HepG2 (cell line): Measurements from ENCODE around the gene OGFOD3. TPM values are rescaled to one million over a fixed set of nuclear protein-coding genes. Genes with fewer than 3 reads are reported as not detected.

Experiments used
- ATAC-seq: fragments of 200-7000 bp; cut with Tn5 transposase; 3 replicates; pipeline ENCODE4 v1.9.1; 2020; ENCODE audit warnings: mild to moderate bottlenecking, moderate library complexity
- BruUV-seq: library from RNA; stranded (reverse); fragments of 400-500 nt; replicated peaks from 2 replicates; lab custom pipeline; 2021; lab: Mats Ljungman, UMichigan
- CTCF ChIA-PET: fragments of 300-600 bp; formaldehyde crosslinking; extraction: SDS; loops from one replicate; lab custom pipeline; 2021; ENCODE audit warnings: low total read pairs, inconsistent platforms, low intra/inter-chr PET ratio; lab: Yijun Ruan, JAX
- POLR2A ChIA-PET: fragments of 350-600 bp; sonication (Branson Sonifier 250); formaldehyde crosslinking; loops from one replicate; lab custom pipeline; 2020; ENCODE audit warnings: antibody characterized with exemption, inconsistent platforms; lab: Yijun Ruan, JAX
- DNase-seq: peaks from one replicate; pipeline ENCODE4 v3.0.0-alpha.2; 2015; ENCODE audit warnings: low spot score
- FAIRE-seq: peaks from 3 replicates; lab custom pipeline; 2011; peaks lifted over from hg19 to GRCh38; lab: Jason Lieb, UNC
- H2AFZ ChIP-seq: one replicate; pipeline ENCODE4 v1.6.1; 2011; ENCODE audit warnings: low read length, inconsistent platforms
- H3K27ac ChIP-seq: fragments of 300-600 bp; 3 replicates; pipeline ENCODE4 v1.8.0; 2011; ENCODE audit warnings: mixed run types, mild to moderate bottlenecking, mixed read lengths, low read length, inconsistent platforms; ENCODE audit not compliant: insufficient read depth; ENCODE audit errors: extremely low read length
- H3K27me3 ChIP-seq, 2 experiments: fragments of 200-600 bp in 1 of 2; 2 replicates in 1 of 2; 3 replicates in 1 of 2; pipeline versions ENCODE4 v1.6.0 to v1.8.0; 2011; ENCODE audit warnings: low read length in 2 of 2, mild to moderate bottlenecking in 2 of 2, moderate library complexity in 2 of 2, inconsistent platforms in 1 of 2; ENCODE audit not compliant: insufficient read depth in 2 of 2, control insufficient read depth in 1 of 2
- H3K36me3 ChIP-seq, 2 experiments: fragments of 200-600 bp in 1 of 2; replicated peaks in 1 of 2; 2 replicates in 1 of 2; 3 replicates in 1 of 2; pipeline versions ENCODE4 v1.5.1 to v1.8.0; 2011; ENCODE audit warnings: low read length in 2 of 2, inconsistent platforms in 1 of 2; ENCODE audit not compliant: insufficient read depth in 2 of 2, control insufficient read depth in 1 of 2
- H3K4me1 ChIP-seq: 2 replicates; pipeline ENCODE4 v1.5.1; 2012; ENCODE audit warnings: low read length, inconsistent platforms; ENCODE audit not compliant: insufficient read depth
- H3K4me2 ChIP-seq: 2 replicates; pipeline ENCODE4 v1.6.0; 2011; ENCODE audit warnings: low read depth, low read length, inconsistent platforms
- H3K4me3 ChIP-seq, 3 experiments: fragments of 200-600 bp in 1 of 3; sonication (generic), shearing (Covaris generic) in 1 of 3; replicated peaks in 1 of 3; 2 replicates each; pipeline ENCODE4 v1.5.1; 2011 to 2016; ENCODE audit warnings: low read length in 3 of 3, inconsistent platforms in 2 of 3, low read depth in 2 of 3, mild to moderate bottlenecking in 2 of 3, control low read depth in 1 of 3, mixed read lengths in 1 of 3; ENCODE audit not compliant: insufficient read depth in 1 of 3
- H3K79me2 ChIP-seq: one replicate; pipeline ENCODE4 v1.6.1; 2011; ENCODE audit warnings: low read length, inconsistent platforms; ENCODE audit not compliant: insufficient read depth
- H3K9ac ChIP-seq: 2 replicates; pipeline ENCODE4 v1.6.0; 2011; ENCODE audit warnings: mild to moderate bottlenecking, low read depth, low read length, inconsistent platforms; ENCODE audit not compliant: insufficient read depth
- H3K9me3 ChIP-seq: 2 replicates; pipeline ENCODE4 v1.5.1; 2012; ENCODE audit warnings: mild to moderate bottlenecking, low read length
- H4K20me1 ChIP-seq: 2 replicates; pipeline ENCODE4 v1.6.0; 2011; ENCODE audit warnings: inconsistent platforms, mild to moderate bottlenecking, low read length, moderate library complexity; ENCODE audit not compliant: insufficient read depth
- AGO2 ChIP-seq: fragments of 200-400 bp; formaldehyde crosslinking; optimal IDR thresholded peaks from 2 replicates; pipeline ENCODE3; 2017; ENCODE audit warnings: mild to moderate bottlenecking, low read depth, low read length, moderate library complexity
- ELF1 ChIP-seq: sonication (generic); formaldehyde crosslinking; IDR thresholded peaks from 2 replicates; pipeline ENCODE4 v1.4.0; 2020; ENCODE audit warnings: missing genetic modification reagents
- ELF3 ChIP-seq: IDR thresholded peaks from 2 replicates; pipeline ENCODE4 v1.6.1; 2016; ENCODE audit warnings: missing genetic modification reagents, missing compliant biosample characterization
- ERF ChIP-seq: IDR thresholded peaks from 2 replicates; pipeline ENCODE4 v1.6.1; 2018; ENCODE audit warnings: missing biosample characterization, missing genetic modification reagents
- MATR3 ChIP-seq: sonication (generic); formaldehyde crosslinking; IDR thresholded peaks from 2 replicates; pipeline ENCODE4 v1.4.0; 2020; ENCODE audit warnings: missing genetic modification reagents
- SP4 ChIP-seq: sonication (generic); formaldehyde crosslinking; IDR thresholded peaks from 2 replicates; pipeline ENCODE4 v1.8.1; 2023; ENCODE audit warnings: mild to moderate bottlenecking, missing genetic modification reagents
- ZBTB14 ChIP-seq: sonication (generic); formaldehyde crosslinking; IDR thresholded peaks from 2 replicates; pipeline ENCODE4 v1.4.0; 2020; ENCODE audit warnings: missing genetic modification reagents
- ZBTB21 ChIP-seq: sonication (generic); formaldehyde crosslinking; IDR thresholded peaks from 2 replicates; pipeline ENCODE4 v1.4.0; 2020; ENCODE audit warnings: missing genetic modification reagents
- ZNF337 ChIP-seq: sonication (generic); formaldehyde crosslinking; IDR thresholded peaks from 2 replicates; pipeline ENCODE4 v1.5.1; 2020; ENCODE audit warnings: missing genetic modification reagents, low read depth, mild to moderate bottlenecking, borderline replicate concordance
- ZNF44 ChIP-seq: sonication (generic); formaldehyde crosslinking; IDR thresholded peaks from 2 replicates; pipeline ENCODE4 v1.5.1; 2020; ENCODE audit warnings: mild to moderate bottlenecking, missing genetic modification reagents
- ZNF740 ChIP-seq: sonication (generic); formaldehyde crosslinking; IDR thresholded peaks from 2 replicates; pipeline ENCODE4 v1.4.0; 2020; ENCODE audit warnings: missing genetic modification reagents
- ZNF749 ChIP-seq: sonication (generic); formaldehyde crosslinking; IDR thresholded peaks from 2 replicates; pipeline ENCODE4 v1.8.0; 2022; ENCODE audit warnings: mild to moderate bottlenecking, missing genetic modification reagents, moderate library complexity, borderline replicate concordance
- ZNF792 ChIP-seq: IDR thresholded peaks from 2 replicates; pipeline ENCODE4 v1.6.1; 2016
- WGBS: methylation state at CpG from one replicate; pipeline ENCODE4 v1.1.6; 2017; ENCODE audit warnings: low lambda C conversion rate; 5-methylcytosine and 5-hydroxymethylcytosine counted together
- in situ Hi-C: cut with HindIII; loops from 2 replicates; pipeline ENCODE4 v1.10.0; 2017; ENCODE audit warnings: low pct_unique_long_range_greater_than_20kb; ENCODE audit not compliant: extremely low pct_ligation_motif_present
- intact Hi-C: fragments of 100-400 bp; cut with micrococcal nuclease; formaldehyde crosslinking; loops from one replicate; pipeline ENCODE4 v1.10.0; 2022; ENCODE audit not compliant: unreplicated experiment
- polyA plus RNA-seq, 8 experiments: library from polyadenylated mRNA; depleted of rRNA in 3 of 8; stranded (reverse) in 7 of 8; unstranded in 1 of 8; fragments of >200 nt; fragmentation: Illumina TruSeq in 4 of 8; extraction: Trizol in 4 of 8; gene quantifications; 2 replicates each; pipeline versions ENCODE4 v1.2.1 to v1.2.3, GENCODE V29; 2011 to 2016; ENCODE audit warnings: low read depth in 4 of 8, missing spikeins in 1 of 8, mixed read lengths in 1 of 8; ENCODE audit not compliant: insufficient read depth in 1 of 8
- total RNA-seq, 5 experiments: library from RNA; depleted of rRNA; stranded (reverse); fragments of >200 nt; fragmentation: Illumina TruSeq; extraction: Trizol; gene quantifications; 2 replicates each; pipeline ENCODE4 v1.2.3, GENCODE V29; 2016; ENCODE audit warnings: low read depth in 1 of 5

Gene OGFOD3
- total and polyA plus RNA-seq, 2 of the 13 experiments (the other 11 are each of a cell fraction or from before 2014, with no cell fraction given): 40.0 to 42.1 TPM

- Histone ChIP-seq H3K4me3 (no peak overlapping the region), H2AFZ (no peak overlapping the region), H4K20me1 (no peaks in the 10 kb centered on the region), H3K36me3 (peaks cover 6 to 9% of the 10 kb centered on the region in 2 experiments), H3K4me2 (no peak overlapping the region), H3K79me2 (no peaks in the 10 kb centered on the region), H3K9ac (no peak overlapping the region), H3K4me1 (no peaks in the 10 kb centered on the region), H3K27me3 (no peaks in the 10 kb centered on the region), H3K9me3 (no peaks in the 10 kb centered on the region), H3K27ac (no peak overlapping the region)
- in situ Hi-C loops (no loop called here), intact Hi-C loops (no loop called here)
- ChIA-PET CTCF (no interaction called here), POLR2A (no interaction called here)
- no TSS peak for BruUV-seq
- TF ChIP-seq ZNF749 (CRISPR knock-in tag) (no peak), ELF1 (CRISPR knock-in tag) (no peak), AGO2 (peak; percentile 72)
- ATAC-seq (no peak), DNase-seq (no peak), FAIRE-seq (no peak)
- WGBS: 93% methylated on average over 12 of the region's 40 CpGs
Observed at GRCh38 chr17:82443465-82444283, 25.3 kb upstream of the OGFOD3 start.

- H3K36me3 ChIP-seq: peaks cover 6 to 9% of the 10 kb centered on the region in 2 experiments
- no peak overlapping the region for H2AFZ ChIP-seq
- DNase-seq: no peak
- no peaks in the 10 kb centered on the region for H3K4me1 ChIP-seq
- H4K20me1 ChIP-seq: no peaks in the 10 kb centered on the region
- no peaks in the 10 kb centered on the region for H3K9me3 ChIP-seq
- 92% methylated on average over 25 of the region's 28 CpGs for WGBS
- no peaks in the 10 kb centered on the region for H3K79me2 ChIP-seq
- CTCF ChIA-PET: no interaction called here
- no peak overlapping the region for H3K4me3 ChIP-seq
- BruUV-seq: TSS peak; percentile 73
- H3K27ac ChIP-seq: no peak overlapping the region
- H3K4me2 ChIP-seq: no peak overlapping the region
- ATAC-seq: no peak
- POLR2A ChIA-PET: interaction anchor here (0.6 kb wide), 1 partner anchor 169 kb away, joined by 3 read pairs; no protein-coding TSS in a partner anchor
- in situ Hi-C loops (no loop called here), intact Hi-C loops (no loop called here)
- no peak for FAIRE-seq
- no peak overlapping the region for H3K9ac ChIP-seq
- no peaks in the 10 kb centered on the region for H3K27me3 ChIP-seq
- no peak for TF ChIP-seq ZBTB14 (CRISPR knock-in tag)
- no peak for TF ChIP-seq ELF3 (CRISPR knock-in tag)
- TF ChIP-seq SP4 (CRISPR knock-in tag): no peak
- no peak for TF ChIP-seq ERF (CRISPR knock-in tag)
- no peak for TF ChIP-seq ZBTB21
- TF ChIP-seq ZNF337 (CRISPR knock-in tag): no peak
- TF ChIP-seq ZNF44 (CRISPR knock-in tag): no peak
- TF ChIP-seq ZNF792 (CRISPR knock-in tag): no peak
- TF ChIP-seq ZNF740 (CRISPR knock-in tag): no peak
- 0 out of 2 replicates have a peak, but pooled peaks have one; percentile 22 for TF ChIP-seq MATR3 (CRISPR knock-in tag)
Observed at GRCh38 chr17:82442643-82443464, 24.5 kb upstream of the OGFOD3 start.
